Upper lobe of left lung (tissue), 6 donors: ENCODE measurements around the gene LYRM2. TPM values are rescaled to one million over a fixed set of nuclear protein-coding genes. Genes with fewer than 3 reads are reported as not detected.

Experiments used
- ATAC-seq, 2 donors: fragments of 200-7000 bp; cut with Tn5 transposase; one replicate each; pipeline ENCODE4 v1.9.1; 2022; ENCODE audit warnings: mild to moderate bottlenecking in 2 of 2, moderate library complexity in 2 of 2; ENCODE audit not compliant: low FRiP score in 2 of 2
- DNase-seq, 2 donors: peaks; one replicate each; pipeline ENCODE4 v3.0.0-alpha.2; 2019 to 2020
- H3K27ac ChIP-seq, 4 donors: fragments of 200-600 bp; sonication (generic); one replicate each; pipeline ENCODE4 v1.5.1; 2016 to 2019
- H3K27me3 ChIP-seq, 4 donors: fragments of 200-600 bp; sonication (generic); one replicate each; pipeline ENCODE4 v1.5.1; 2017 to 2019
- H3K36me3 ChIP-seq, 4 donors: fragments of 200-600 bp; sonication (generic); one replicate each; pipeline ENCODE4 v1.5.1; 2016 to 2019
- H3K4me1 ChIP-seq, 4 donors: fragments of 200-600 bp; sonication (generic); one replicate each; pipeline ENCODE4 v1.5.1; 2018 to 2019
- H3K4me3 ChIP-seq, 4 donors: fragments of 200-600 bp; sonication (generic); one replicate each; pipeline ENCODE4 v1.5.1; 2017 to 2019; ENCODE audit warnings: mild to moderate bottlenecking in 2 of 4, moderate library complexity in 1 of 4
- H3K9me3 ChIP-seq, 4 donors: fragments of 200-600 bp; sonication (generic); one replicate each; pipeline ENCODE4 v1.5.1; 2018 to 2019
- CTCF ChIP-seq, 6 experiments: fragments of 450-650 bp in 4 of 6; fragments of 200-600 bp in 2 of 6; sonication (generic) in 2 of 6; IDR thresholded peaks; one replicate each; pipeline ENCODE4 v1.5.1; 2016 to 2019; ENCODE audit warnings: antibody characterized with exemption in 6 of 6
- EP300 ChIP-seq, 4 donors: sonication (generic); formaldehyde crosslinking; IDR thresholded peaks; one replicate each; pipeline ENCODE4 v1.5.1; 2017; ENCODE audit warnings: antibody characterized with exemption in 4 of 4, control low read depth in 2 of 4
- POLR2A ChIP-seq, 4 donors: fragments of 450-650 bp; IDR thresholded peaks; one replicate each; pipeline ENCODE4 v1.5.1; 2016 to 2017; ENCODE audit warnings: antibody characterized with exemption in 4 of 4, mild to moderate bottlenecking in 2 of 4
- POLR2AphosphoS5 ChIP-seq, 2 donors: sonication (generic); formaldehyde crosslinking; IDR thresholded peaks; one replicate each; pipeline ENCODE4 v1.5.1; 2017; ENCODE audit warnings: antibody characterized with exemption in 2 of 2
- WGBS, 2 donors: methylation state at CpG; one replicate each; pipeline ENCODE4 v1.1.5; 2017 to 2018; 5-methylcytosine and 5-hydroxymethylcytosine counted together
- total RNA-seq, 6 donors: library from RNA; depleted of rRNA in 4 of 6; stranded (reverse); fragments of >200 nt in 4 of 6; gene quantifications; one replicate each; pipeline versions ENCODE4 v1.1.0 to v1.2.1, GENCODE V29; 2016 to 2021
- donor health status: DM: no; HTN: no; CAD: no; lungs with moderate emphysema.
- donor health status: DM: no; HTN: yes; CAD: no; lungs with severe emphysema.

LYRM2 gene
- total RNA-seq, 6 donors from 2014 or later, result 7.3 to 32.4 (median 22.2) TPM

- no peaks in the 10 kb centered on the region for H3K36me3 ChIP-seq
- peaks cover 0 to 6% (median 3%) of the 10 kb centered on the region in 4 donors for H3K4me1 ChIP-seq
- ATAC-seq (peak in 1 of 2 donors; percentile 26), DNase-seq (no peak)
- H3K27ac ChIP-seq, result no peak overlapping the region
- no peaks in the 10 kb centered on the region for H3K9me3 ChIP-seq
- no peak overlapping the region for H3K4me3 ChIP-seq
- WGBS, 2 donors, result 65 to 70% methylated on average over 8 of the region's 8 CpGs
- H3K27me3 ChIP-seq, result no peaks in the 10 kb centered on the region
- TF ChIP-seq POLR2AphosphoS5 (IDR thresholded peaks at IDR 0.05) (no peak), POLR2A (IDR thresholded peaks at IDR 0.05) (no peak), EP300 (IDR thresholded peaks at IDR 0.05) (no peak), CTCF (IDR thresholded peaks at IDR 0.05) (no peak)
Measured at GRCh38 chr6:89564752-89565427, 73.7 kb downstream of the LYRM2 start.

DNA sequence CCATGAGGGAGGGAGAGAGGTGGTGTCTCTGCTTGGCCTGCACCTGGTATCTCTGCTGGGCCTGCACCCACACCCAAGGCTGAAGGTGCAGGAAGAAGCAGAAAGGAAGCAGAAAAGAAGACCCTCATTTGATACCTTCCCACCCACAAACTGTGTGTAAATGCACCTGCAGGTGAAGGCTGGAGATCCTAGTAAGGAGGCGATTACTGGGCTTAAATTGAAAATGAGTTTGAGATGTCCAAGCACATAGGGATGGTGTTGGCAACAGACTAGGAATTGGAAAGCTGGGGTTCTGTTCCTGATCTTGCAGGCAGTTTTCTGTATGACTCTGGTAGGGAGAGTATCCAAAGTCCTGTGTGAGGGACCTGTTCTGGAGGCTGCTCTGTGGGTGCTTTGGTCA, 74.7 kb downstream of the LYRM2 start:
- TF ChIP-seq POLR2A (IDR thresholded peaks at IDR 0.05) (no peak), POLR2AphosphoS5 (IDR thresholded peaks at IDR 0.05) (no peak), EP300 (IDR thresholded peaks at IDR 0.05) (no peak), CTCF (IDR thresholded peaks at IDR 0.05) (no peak)
- Histone ChIP-seq H3K4me3 (no peak overlapping the region), H3K9me3 (no peaks in the 10 kb centered on the region), H3K4me1 (peaks cover 0 to 6% (median 3%) of the 10 kb centered on the region in 4 donors), H3K27me3 (no peaks in the 10 kb centered on the region), H3K36me3 (no peaks in the 10 kb centered on the region), H3K27ac (no peak overlapping the region)
- 100% methylated on average over 1 of the region's 1 CpG for WGBS, 2 donors
- no peak for ATAC-seq
- DNase-seq, result no peak

DNA sequence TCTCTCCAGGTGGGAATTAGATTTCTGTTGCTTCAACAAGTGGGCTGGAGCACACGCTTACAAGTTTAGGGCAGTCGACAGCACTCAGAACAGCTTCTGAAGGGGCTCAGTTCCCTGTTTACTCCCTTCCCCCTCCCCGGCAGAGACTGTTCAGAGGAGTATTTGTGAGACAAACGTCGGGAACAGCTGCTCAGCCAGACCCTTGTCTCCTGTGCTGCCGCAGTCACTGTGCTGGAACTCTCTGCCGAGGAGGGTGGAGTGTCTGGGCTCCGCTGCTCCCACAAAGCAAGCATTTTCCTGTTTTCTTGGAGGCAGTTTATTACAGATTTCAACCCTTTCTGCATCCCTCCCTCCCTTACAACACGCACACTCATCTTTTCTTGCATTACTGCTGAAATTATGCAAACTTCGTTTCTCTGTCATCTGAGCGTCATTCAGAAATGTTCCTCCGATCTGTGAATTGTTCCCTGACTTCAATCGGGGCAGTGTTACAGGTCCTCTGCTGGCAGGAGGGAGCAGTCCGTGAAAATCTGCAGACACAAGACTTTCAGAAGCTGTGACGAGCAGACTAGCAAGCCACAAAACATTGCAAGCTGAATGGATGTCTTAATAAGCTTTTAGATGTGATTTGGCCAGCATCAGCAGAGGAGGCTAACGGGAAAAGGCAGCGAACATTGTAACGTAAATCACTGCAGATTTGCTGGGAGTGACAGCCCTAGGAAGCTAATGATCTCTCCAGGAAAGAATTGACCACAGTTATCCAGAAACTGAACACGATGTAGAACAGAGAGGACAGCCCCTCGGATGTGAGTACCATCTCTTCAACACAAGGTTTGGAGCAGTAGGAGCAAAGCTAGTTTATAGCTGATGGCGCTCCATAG, 76.2 kb downstream of the LYRM2 start:
- H3K36me3 ChIP-seq, result no peaks in the 10 kb centered on the region
- ATAC-seq, result peak in 1 of 2 donors; percentile 39
- H3K27ac ChIP-seq, result no peak overlapping the region
- no peak for DNase-seq
- peak overlapping the region in 2 of 4 donors; percentile 10 to 24 for H3K4me3 ChIP-seq
- peaks cover 0 to 6% (median 3%) of the 10 kb centered on the region in 4 donors for H3K4me1 ChIP-seq
- 68 to 71% methylated on average over 21 of the region's 21 CpGs for WGBS, 2 donors
- no peaks in the 10 kb centered on the region for H3K9me3 ChIP-seq
- H3K27me3 ChIP-seq, result no peaks in the 10 kb centered on the region
- TF ChIP-seq EP300 (IDR thresholded peaks at IDR 0.05), result no peak
- TF ChIP-seq CTCF (IDR thresholded peaks at IDR 0.05), result no peak
- TF ChIP-seq POLR2AphosphoS5 (IDR thresholded peaks at IDR 0.05), result no peak
- no peak for TF ChIP-seq POLR2A (IDR thresholded peaks at IDR 0.05)

- no peak overlapping the region for H3K27ac ChIP-seq
- 89 to 94% methylated on average over 1 of the region's 1 CpG for WGBS, 2 donors
- H3K9me3 ChIP-seq, result no peaks in the 10 kb centered on the region
- H3K27me3 ChIP-seq, result no peaks in the 10 kb centered on the region
- ATAC-seq (no peak), DNase-seq (no peak)
- TF ChIP-seq POLR2AphosphoS5 (IDR thresholded peaks at IDR 0.05) (no peak), EP300 (IDR thresholded peaks at IDR 0.05) (no peak), POLR2A (IDR thresholded peaks at IDR 0.05) (no peak), CTCF (IDR thresholded peaks at IDR 0.05) (no peak)
- H3K4me1 ChIP-seq, result peaks cover 0 to 6% (median 0%) of the 10 kb centered on the region in 4 donors
- H3K36me3 ChIP-seq, result no peaks in the 10 kb centered on the region
- H3K4me3 ChIP-seq, result no peak overlapping the region
Measured at GRCh38 chr6:89559487-89559886, 79.1 kb downstream of the LYRM2 start.
